Ovary (tissue), 9 donors: Measurements from ENCODE around the gene BABAM2. TPM values are rescaled to one million over a fixed set of nuclear protein-coding genes. Genes with fewer than 3 reads are reported as not detected.

Experiments
- DNase-seq, 5 donors: peaks; one replicate each; pipeline ENCODE4 v3.0.0-alpha.2; 2019 to 2020
- H3K27ac ChIP-seq, 2 donors: fragments of 200-600 bp; one replicate each; pipeline versions ENCODE4 v1.5.1 to v1.8.0; 2019 to 2022
- H3K27me3 ChIP-seq: fragments of 200-600 bp; one replicate; pipeline ENCODE4 v1.8.0; 2022
- H3K36me3 ChIP-seq: fragments of 200-600 bp; sonication (generic); one replicate; pipeline ENCODE4 v1.5.1; 2019
- H3K4me1 ChIP-seq: one replicate; pipeline ENCODE4 v1.8.1; 2013; ENCODE audit warnings: mild to moderate bottlenecking, moderate library complexity; ENCODE audit not compliant: insufficient read depth
- H3K4me3 ChIP-seq: fragments of 200-600 bp; sonication (generic); one replicate; pipeline ENCODE4 v1.5.1; 2017
- H3K9me3 ChIP-seq, 2 donors: fragments of 200-600 bp in 1 of 2; sonication (generic) in 1 of 2; one replicate each; pipeline versions ENCODE4 v1.5.1 to v1.8.1; 2013 to 2019; ENCODE audit warnings: mild to moderate bottlenecking in 1 of 2, moderate library complexity in 1 of 2
- CTCF ChIP-seq, 3 donors: fragments of 450-650 bp in 2 of 3; fragments of 200-600 bp in 1 of 3; IDR thresholded peaks; one replicate each; pipeline versions ENCODE4 v1.5.1 to v1.8.0; 2016 to 2022; ENCODE audit warnings: antibody characterized with exemption in 3 of 3, mild to moderate bottlenecking in 1 of 3
- EP300 ChIP-seq: sonication (generic); formaldehyde crosslinking; IDR thresholded peaks from one replicate; pipeline ENCODE4 v1.6.1; 2017; ENCODE audit warnings: antibody characterized with exemption
- POLR2A ChIP-seq: fragments of 450-650 bp; IDR thresholded peaks from one replicate; pipeline ENCODE4 v1.6.1; 2017; ENCODE audit warnings: antibody characterized with exemption, mild to moderate bottlenecking, moderate library complexity
- WGBS, 3 donors: extraction: QIAGEN DNeasy Blood & Tissue Kit in 1 of 3; methylation state at CpG; one replicate each; pipeline versions ENCODE4 v1.1.5 to v1.1.7; 2013 to 2017; 5-methylcytosine and 5-hydroxymethylcytosine counted together
- intact Hi-C, 4 donors: fragments of 100-400 bp; cut with DNase I; formaldehyde crosslinking; loops; one replicate each; pipeline versions ENCODE4 v1.11.0 to v1.15.1; 2022 to 2023
- polyA plus RNA-seq, 2 donors: library from polyadenylated mRNA; stranded (reverse); fragments of 200-250 nt in 1 of 2; fragments of 350-450 nt in 1 of 2; fragmentation: Illumina TruSeq in 1 of 2; extraction: RNeasy Lipid Tissue Mini Kit (QIAGEN cat#74804) in 1 of 2; gene quantifications; one replicate each; pipeline ENCODE4 v1.2.3, GENCODE V29; 2013 to 2014
- total RNA-seq, 7 donors: library from RNA; depleted of rRNA in 2 of 7; stranded (reverse); fragments of >200 nt in 2 of 7; fragmentation: NEBNext Ultra II Directional in 3 of 7; extraction: Animal tissue kit (Norgen Biotek cat#: 25700) in 3 of 7; gene quantifications; one replicate each; pipeline versions ENCODE4 v1.1.0 to v1.2.4, GENCODE V29; 2016 to 2023
- donor health status: DM: no; HTN: no; CAD: no; lungs with moderate emphysema.
- donor health status: DM: no; HTN: no; CAD: no.
- donor health status: Bipolar disorder and iron deficiency.
- donor health status: DM: yes; HTN: yes; CAD: no.
- donor health status: DM: no; HTN: no; CAD: no.
- donor health status: DM: yes; HTN: yes; CAD: no.

The BABAM2 gene
- total and polyA plus RNA-seq, 9 donors = 22.0 to 96.7 (median 46.8) TPM

- Histone ChIP-seq H3K9me3 (no peaks in the 10 kb centered on the region), H3K27ac (no peak overlapping the region), H3K4me3 (no peak overlapping the region), H3K4me1 (no peaks in the 10 kb centered on the region), H3K36me3 (no peaks in the 10 kb centered on the region), H3K27me3 (no peaks in the 10 kb centered on the region)
- intact Hi-C loops = no loop called here
- 83 to 92% (median 90%) methylated on average over 2 of the region's 2 CpGs for WGBS, 3 donors
- no peak for DNase-seq
- TF ChIP-seq EP300 = no peak
- no peak for TF ChIP-seq POLR2A
- no peak for TF ChIP-seq CTCF (IDR thresholded peaks at IDR 0.05)
These were observed 309.6 kb downstream of the BABAM2 start for GRCh38 chr2:28199995-28200679.

- 77 to 85% (median 84%) methylated on average over 7 of the region's 7 CpGs for WGBS, 3 donors
- Histone ChIP-seq H3K27me3 (no peaks in the 10 kb centered on the region), H3K9me3 (no peaks in the 10 kb centered on the region), H3K36me3 (no peaks in the 10 kb centered on the region), H3K4me3 (no peak overlapping the region), H3K4me1 (no peaks in the 10 kb centered on the region), H3K27ac (no peak overlapping the region)
- DNase-seq = no peak
- intact Hi-C loops = no loop called here
- TF ChIP-seq EP300 (no peak), CTCF (IDR thresholded peaks at IDR 0.05) (no peak), POLR2A (no peak)
These were observed 311.2 kb downstream of the BABAM2 start for GRCh38 chr2:28201671-28202180.

- no peak overlapping the region for H3K27ac ChIP-seq
- WGBS, 3 donors = 89 to 95% (median 94%) methylated on average over 3 of the region's 3 CpGs
- intact Hi-C loops = no loop called here
These were observed 312.2 kb downstream of the BABAM2 start for GRCh38 chr2:28202719-28203118.

GRCh38 chr2:28206762-28207161 is 316.2 kb downstream of the BABAM2 start:
- no peak for DNase-seq
- WGBS, 3 donors = 62 to 77% (median 70%) methylated on average over 3 of the region's 3 CpGs
- intact Hi-C loops = no loop called here
- no peaks in the 10 kb centered on the region for H3K27me3 ChIP-seq
- no peak overlapping the region for H3K27ac ChIP-seq
- H3K4me1 ChIP-seq = no peaks in the 10 kb centered on the region
- H3K4me3 ChIP-seq = no peak overlapping the region
- TF ChIP-seq POLR2A (no peak), CTCF (IDR thresholded peaks at IDR 0.05) (no peak), EP300 (no peak)
- no peaks in the 10 kb centered on the region for H3K36me3 ChIP-seq
- no peaks in the 10 kb centered on the region for H3K9me3 ChIP-seq

More at GRCh38 chr2:28202719-28203118, 312.2 kb downstream of the BABAM2 start:
- H3K4me1 ChIP-seq = no peaks in the 10 kb centered on the region
- H3K4me3 ChIP-seq = no peak overlapping the region
- no peaks in the 10 kb centered on the region for H3K36me3 ChIP-seq
- TF ChIP-seq CTCF (IDR thresholded peaks at IDR 0.05) = no peak
- TF ChIP-seq POLR2A = no peak
- TF ChIP-seq EP300 = no peak
- H3K9me3 ChIP-seq = no peaks in the 10 kb centered on the region
- DNase-seq = no peak
- H3K27me3 ChIP-seq = no peaks in the 10 kb centered on the region
